Measurements from ENCODE around the gene LRRC3B. TPM values are rescaled to one million over a fixed set of nuclear protein-coding genes. Genes with fewer than 3 reads are reported as not detected.
"Not testable (repeated sequence)": the region's sequence is repeated elsewhere in the genome, so short reads cannot be mapped to it uniquely, and the experiment has no call there.

Gene LRRC3B
- not detected in 2 replicates for total RNA-seq (2014; rRNA removed; shearing (Covaris generic))

DNA sequence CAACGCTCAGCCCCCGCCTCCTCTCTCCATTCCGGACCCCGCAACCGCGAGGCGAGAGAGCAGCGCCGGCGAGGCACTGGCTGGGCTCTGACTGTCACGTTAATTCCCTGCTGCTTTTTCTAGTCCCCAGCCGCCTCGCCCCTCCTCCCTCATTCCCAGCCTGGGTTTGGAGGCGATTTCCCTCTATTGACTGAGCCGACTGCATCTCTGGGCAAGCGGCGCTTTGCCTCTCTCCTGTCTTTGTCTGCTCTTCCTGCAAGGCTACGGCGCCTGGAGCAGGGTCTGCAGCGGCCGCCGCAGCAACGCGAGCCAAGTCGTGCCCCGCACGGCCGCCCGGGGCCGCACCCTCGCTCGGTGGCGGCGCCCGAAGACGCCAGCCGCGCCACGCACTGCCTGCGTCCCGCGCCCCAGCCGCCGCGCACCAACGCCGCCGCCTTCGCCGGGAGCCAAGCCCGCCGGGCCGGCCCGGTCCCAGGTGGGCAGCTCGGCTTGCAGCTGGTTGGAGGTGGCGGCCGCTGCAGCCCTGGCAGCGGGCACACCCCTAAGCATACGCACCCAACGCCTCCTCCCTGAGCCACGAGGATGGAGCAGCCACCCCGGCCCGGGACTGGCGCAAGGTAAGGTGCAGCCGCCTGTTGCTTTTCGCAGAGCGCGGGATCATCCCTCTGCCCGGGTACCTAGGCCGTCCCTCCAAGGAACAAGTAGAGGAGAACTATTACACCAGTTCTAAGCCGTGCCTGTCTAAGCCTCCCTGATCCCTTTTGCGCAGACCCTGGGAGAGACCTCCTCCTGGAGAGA, at the start of gene LRRC3B:
TSS of gene LRRC3B (plus strand) at position 152 of the 798 bp plus-strand sequence. CDS start 86,901 bp downstream, outside the sequence.
- DNase-seq (ENCODE audit: low spot score): no peak

DNA sequence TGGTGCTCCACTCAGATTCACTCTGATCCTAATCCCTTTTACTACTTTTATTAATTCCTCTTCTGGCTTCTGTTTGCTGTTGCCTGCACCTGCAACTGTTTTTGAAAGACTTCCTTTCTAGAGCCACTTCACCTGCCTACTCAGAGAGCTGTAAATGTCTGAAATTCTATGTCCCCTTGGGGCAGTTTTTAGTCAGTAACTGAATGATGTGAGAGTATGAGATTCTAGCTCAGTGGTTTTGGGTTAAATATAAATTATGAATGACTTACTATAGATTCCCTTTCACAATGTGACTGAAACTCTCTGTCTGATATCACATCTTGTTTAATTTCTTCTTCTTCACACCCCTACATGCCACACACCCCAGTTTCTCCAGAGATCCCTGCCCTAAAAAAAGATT, 47.8 kb upstream of the LRRC3B start:
- no peak for DNase-seq (ENCODE audit: low spot score)

DNA sequence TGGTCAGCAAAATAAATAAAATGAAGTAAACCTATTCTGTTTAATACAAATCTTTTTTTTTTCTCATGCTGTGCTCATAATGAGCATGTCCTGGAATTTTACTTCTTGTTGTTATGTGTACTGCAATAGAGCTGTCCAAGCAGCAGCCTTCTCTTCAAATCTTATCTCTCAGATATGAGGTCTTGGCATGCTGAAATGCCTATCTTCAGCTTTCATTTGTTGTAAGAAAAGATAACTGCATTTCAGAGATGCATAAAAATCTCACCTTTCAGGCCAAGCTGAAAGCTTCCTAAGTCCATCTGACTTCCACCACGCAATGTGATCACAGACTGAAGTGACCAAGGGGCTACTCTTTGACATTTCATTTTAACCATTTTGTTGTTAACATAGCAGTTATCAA, 43.5 kb upstream of the LRRC3B start:
- DNase-seq (ENCODE audit: low spot score): no peak

- DNase-seq (ENCODE audit: low spot score): no peak
Measured at GRCh38 chr3:26587571-26587970, 35.0 kb upstream of the LRRC3B start.

GRCh38 chr3:26588931-26589330, 33.6 kb upstream of the LRRC3B start:
- no peak for DNase-seq (ENCODE audit: low spot score)

DNA sequence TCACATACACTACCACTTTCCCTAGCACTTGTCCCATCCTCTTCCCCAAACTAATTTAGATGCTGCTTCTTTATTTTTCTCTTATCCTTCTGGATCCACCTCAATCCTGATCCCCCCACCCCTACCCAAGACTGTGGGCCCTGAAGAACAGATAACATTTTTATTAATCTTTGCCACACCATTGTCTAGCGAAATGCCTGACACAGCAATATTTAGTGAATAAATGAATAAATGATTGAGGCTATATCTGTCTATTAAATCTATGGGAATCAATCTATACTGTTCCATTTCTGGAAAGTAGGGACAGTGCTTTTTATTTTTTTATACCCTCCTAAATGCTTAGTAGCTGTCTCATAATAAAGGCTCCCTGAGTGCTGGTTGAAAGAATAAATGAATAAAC, 32.9 kb upstream of the LRRC3B start:
- no peak for DNase-seq (ENCODE audit: low spot score)

DNA sequence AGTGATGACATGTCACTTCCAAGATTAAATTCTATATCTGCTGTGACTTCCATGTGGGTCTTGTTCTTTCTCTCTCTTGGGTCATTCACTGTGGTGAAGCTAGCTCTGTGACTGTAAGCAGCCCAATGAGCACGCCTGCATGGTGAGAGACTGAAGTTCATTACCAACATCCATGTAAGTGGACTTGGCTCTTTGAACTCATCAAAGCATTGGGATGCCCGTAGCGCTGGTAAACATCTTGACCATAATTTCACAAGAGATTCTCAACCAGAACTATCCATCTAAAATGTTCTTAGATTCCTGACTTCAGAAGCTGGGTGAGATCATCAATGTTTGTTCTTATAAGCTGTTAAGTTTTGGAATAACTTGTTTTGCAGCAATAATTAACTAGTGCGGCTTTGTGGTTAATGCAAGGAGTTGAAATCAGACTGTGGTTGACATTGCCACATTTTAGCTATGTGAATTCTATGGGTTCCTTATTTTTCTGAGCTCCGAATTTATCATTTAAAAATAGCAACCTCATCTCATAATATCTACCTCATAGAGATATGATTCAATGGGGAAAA, 31.6 kb upstream of the LRRC3B start:
- no peak for DNase-seq (ENCODE audit: low spot score)

GRCh38 chr3:26591926-26592325, 30.6 kb upstream of the LRRC3B start:
- DNase-seq (ENCODE audit: low spot score): no peak

- no peak for DNase-seq (ENCODE audit: low spot score)
Measured at GRCh38 chr3:26592451-26592850, 30.1 kb upstream of the LRRC3B start.

GRCh38 chr3:26596335-26596734, 26.2 kb upstream of the LRRC3B start:
- no peak for DNase-seq (ENCODE audit: low spot score)

- DNase-seq (ENCODE audit: low spot score): not testable (repeated sequence)
Measured at GRCh38 chr3:26603311-26603710, 19.3 kb upstream of the LRRC3B start.

DNA sequence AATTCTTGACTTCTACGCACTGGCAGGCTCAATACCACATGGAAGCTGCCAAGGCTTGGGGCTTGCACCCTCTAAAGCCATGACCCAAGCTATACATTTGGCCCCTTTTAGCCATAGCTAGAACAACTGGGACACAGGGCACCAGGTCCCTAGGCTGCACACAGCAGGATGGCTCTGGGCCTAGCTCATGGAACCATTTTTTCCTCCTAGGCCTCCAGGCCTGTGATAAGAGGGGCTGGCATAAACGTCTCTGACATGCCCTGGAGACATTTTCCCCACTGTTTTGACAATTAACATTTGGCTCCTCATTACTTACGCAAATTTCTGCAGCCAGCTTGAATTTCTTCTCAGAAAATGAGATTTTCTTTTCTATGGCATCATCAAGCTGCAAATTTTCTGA, 18.8 kb upstream of the LRRC3B start:
- DNase-seq (ENCODE audit: low spot score): not testable (repeated sequence)

- no peak for DNase-seq (ENCODE audit: low spot score)
Measured at GRCh38 chr3:26614006-26614685, 8.4 kb upstream of the LRRC3B start.

DNA sequence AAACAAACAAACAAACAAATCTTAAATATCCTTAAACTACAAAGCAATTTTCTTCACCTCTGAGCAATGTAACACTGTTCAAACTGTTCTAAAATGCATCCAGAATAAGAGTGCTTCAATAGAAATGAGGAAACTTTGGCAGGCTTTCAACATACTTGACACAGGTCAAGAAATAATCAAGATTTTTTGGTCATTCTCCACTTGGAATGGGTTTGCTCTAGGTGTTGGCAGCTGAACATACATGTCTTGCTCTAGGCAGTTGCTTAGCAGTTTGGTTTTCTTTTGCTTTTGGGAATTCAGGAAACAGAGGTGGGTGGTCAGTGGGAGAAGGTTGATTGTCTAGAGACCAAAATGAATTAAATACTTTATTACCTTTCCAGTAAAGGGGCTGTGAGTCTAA, 1.4 kb upstream of the LRRC3B start:
- no peak for DNase-seq (ENCODE audit: low spot score)

DNA sequence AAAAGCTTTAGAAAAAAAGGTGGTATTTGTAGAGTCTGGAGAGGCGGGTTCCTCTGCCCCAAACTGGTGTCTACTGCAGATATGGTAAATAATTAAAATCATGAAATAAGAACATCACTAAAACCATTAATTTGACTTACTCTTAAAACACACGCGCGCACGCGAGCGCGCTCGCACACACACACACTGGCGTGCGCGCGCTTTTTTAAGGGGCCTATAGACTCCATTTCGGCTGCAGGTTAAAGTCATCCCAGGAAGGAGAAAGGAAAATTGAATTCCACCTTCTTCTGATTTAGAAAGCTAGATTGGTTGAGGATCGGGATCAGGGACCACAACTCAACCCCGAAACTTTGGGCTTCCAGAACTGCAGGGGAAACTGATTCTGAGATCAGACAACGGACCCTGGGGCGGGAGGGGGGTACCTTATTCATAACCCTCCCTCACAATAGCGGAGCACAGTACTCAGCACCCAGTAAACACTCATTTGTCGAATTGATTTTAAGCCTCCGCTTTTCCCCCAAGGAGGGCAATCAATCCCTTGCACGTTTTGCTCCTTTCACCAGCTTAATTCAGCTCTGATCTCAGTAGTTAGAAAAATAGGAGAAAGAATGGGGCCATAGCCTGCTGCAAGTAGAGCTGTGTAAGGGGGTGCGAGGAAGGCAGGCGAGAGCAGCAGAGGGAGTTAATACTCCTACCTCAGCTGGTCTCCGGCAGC, 509 bp upstream of the LRRC3B start:
- no peak for DNase-seq (ENCODE audit: low spot score)

GRCh38 chr3:26623419-26624208, 1.0 kb downstream of the LRRC3B start:
- DNase-seq (ENCODE audit: low spot score): no peak

- no peak for DNase-seq (ENCODE audit: low spot score)
Measured at GRCh38 chr3:26624209-26624765, 1.7 kb downstream of the LRRC3B start.

DNA sequence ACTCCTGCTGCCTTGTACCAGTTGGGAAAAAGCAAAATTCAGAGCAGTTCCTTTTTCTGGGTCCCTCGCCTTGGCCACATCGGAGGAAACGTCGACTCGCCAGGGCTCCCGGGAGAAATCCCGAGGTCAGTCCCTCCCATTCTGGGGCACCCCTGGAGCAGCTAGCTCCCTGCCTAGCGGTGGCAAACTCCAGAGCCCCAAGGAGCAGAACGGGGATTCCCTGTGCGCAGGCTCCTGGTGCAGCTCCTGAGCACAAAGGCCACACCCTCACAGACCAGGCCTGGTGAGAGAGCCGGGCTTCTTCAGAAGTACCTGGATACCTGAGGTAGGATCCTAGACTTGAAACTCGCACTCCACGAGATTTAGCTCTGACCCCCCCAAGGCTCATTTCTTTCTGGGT, 2.6 kb downstream of the LRRC3B start:
- no peak for DNase-seq (ENCODE audit: low spot score)

- no peak for DNase-seq (ENCODE audit: low spot score)
Measured at GRCh38 chr3:26627080-26627479, 4.5 kb downstream of the LRRC3B start.

GRCh38 chr3:26628915-26629314, 6.3 kb downstream of the LRRC3B start:
- DNase-seq (ENCODE audit: low spot score): no peak

All from A172 (cell line).